Skin of body (tissue), 2 donors: Measurements from ENCODE around the gene MSRB1. TPM values are rescaled to one million over a fixed set of nuclear protein-coding genes. Genes with fewer than 3 reads are reported as not detected.

Experiments used
- DNase-seq: peaks from one replicate; lab custom pipeline; 2025; lab: John Stamatoyannopoulos, UW
- total RNA-seq: library from RNA; depleted of rRNA; stranded (reverse); fragments of >200 nt; gene quantifications from one replicate; pipeline ENCODE4 v1.2.3, GENCODE V29; 2014

The MSRB1 gene
- total RNA-seq, 1 donor from 2014 or later = 9.2 TPM

DNA sequence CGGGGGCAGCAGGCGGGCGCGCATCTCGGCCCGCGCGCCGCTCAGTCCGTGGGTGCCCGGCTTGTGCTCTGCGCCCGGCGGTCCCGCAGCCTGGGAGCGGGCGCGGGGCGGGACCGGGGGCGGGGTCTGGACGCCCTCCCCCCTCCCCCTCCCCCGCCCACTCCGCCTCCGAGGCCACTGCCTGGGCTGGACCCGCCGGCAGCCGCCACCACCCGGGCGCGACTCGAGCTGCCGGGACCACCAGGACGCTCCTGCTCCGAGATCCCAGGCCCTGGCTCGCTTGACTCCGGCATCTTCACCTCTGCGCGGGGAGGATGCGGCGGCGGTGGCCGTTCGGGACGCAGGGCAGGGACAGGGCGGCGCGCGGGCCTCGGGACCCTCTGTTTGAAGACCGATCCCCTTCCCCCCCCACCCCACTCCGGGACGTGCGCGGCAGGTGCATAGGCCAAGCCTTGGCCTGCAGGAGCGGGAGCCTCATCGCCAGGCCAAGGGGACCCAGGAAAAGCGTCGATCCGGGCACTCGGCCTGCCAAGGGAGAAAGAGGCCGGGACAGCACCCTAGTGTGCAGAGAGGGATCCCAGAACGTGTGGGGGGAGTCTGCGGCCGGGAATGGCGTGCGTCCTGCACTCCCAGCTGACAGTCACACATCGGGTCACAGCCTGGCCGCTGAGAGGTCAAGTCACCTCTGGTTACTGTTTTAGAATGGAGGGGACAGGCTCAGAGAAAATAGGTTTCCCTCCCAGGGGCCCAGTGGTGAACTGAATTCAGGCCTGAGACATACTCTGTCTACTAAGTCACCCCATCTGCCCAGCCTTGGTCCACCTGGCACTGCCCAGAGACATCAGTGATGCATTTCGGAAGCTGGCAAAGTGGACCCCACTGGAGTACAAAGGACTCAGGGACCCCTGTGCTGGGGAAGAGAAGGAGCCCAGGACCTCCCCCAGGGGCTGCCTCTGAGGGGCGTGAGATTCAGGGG is 24.4 kb downstream of the MSRB1 start, which contains the start of gene HS3ST6:
Gene HS3ST6 (minus strand): TSS at position 65 of the 976 bp plus-strand sequence. CDS start 92 bp downstream, outside the sequence.
- no peak for DNase-seq

DNA sequence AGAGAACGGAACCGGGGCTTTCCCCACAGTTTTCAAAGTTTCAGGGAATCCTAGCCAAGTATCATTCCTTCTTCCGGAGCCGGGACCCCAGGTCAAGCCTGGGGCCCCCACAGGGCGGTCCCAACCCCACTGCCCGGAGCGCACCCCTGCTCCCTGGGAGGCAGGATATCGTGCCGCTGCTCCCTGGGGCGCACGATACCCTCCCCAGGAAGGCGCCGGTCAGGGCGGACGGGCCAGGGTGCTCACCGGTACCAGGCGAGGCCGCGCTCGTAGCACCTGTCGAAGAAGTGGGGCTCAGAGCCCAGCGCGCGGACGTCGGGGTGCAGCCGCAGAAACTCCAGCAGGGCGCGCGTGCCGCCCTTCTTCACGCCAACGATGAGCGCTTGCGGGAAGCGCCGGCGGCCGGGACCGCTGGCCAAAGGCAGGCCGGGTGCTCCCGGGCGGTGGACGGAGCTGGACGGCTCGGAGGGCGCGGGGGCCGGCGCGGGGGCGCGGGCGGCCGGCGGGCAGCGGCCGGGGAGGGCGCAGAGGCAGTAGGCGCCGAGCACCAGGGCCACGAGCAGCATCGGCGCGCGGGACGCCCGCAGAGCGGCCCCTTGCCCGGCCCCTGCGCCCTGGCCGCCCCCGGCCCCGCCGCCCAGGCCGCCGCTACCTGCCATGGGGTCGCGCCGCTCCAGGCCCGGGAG is 25.2 kb downstream of the MSRB1 start:
- DNase-seq = no peak

DNA sequence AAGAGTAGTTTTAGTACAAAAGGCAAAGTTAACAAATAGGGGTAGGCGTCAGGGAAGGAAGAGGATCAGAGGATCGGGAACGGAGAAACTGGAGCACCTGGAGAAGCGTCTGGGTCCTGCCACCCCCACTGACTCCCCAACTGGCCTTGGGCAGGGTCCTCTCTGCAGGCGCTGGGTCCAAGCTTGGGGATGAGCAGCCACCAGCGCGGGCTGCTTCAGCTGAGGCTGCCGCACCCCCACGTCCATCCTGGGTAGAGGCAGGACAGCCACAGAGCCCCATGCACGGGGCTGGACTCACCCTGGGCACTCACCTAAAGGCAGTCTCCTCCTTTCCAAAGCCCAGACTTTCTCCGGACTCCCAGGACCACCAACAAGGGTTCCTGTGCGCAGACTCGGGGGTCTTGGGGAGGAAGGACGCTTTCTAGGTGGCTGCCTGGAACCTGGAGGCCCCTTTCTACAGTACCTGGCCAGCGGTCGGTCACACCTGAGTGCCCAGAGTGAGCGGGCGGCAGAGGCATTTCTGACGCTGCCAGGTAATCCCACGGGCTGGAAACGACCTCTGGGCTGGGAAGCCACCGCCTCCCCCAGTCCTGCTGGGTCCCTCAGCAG is 25.8 kb downstream of the MSRB1 start:
- DNase-seq = no peak

DNA sequence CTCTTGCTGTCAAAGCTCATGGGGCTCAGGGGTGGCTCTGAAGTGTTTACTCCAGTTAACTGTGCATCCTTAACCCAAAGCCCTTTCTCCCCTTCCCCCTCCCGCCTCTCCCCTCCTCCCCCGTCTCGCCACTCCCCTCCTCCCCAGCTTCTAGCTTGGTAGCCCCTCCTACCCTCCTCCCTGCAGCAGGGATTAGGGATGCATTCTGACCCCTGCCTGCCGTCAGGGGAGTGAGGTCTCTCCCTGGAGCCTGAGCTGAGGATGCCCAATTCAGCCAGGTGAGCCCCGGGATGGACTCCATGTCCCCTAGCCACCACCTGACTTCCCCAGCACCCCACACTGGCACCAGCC is 26.4 kb downstream of the MSRB1 start:
- no peak for DNase-seq

DNA sequence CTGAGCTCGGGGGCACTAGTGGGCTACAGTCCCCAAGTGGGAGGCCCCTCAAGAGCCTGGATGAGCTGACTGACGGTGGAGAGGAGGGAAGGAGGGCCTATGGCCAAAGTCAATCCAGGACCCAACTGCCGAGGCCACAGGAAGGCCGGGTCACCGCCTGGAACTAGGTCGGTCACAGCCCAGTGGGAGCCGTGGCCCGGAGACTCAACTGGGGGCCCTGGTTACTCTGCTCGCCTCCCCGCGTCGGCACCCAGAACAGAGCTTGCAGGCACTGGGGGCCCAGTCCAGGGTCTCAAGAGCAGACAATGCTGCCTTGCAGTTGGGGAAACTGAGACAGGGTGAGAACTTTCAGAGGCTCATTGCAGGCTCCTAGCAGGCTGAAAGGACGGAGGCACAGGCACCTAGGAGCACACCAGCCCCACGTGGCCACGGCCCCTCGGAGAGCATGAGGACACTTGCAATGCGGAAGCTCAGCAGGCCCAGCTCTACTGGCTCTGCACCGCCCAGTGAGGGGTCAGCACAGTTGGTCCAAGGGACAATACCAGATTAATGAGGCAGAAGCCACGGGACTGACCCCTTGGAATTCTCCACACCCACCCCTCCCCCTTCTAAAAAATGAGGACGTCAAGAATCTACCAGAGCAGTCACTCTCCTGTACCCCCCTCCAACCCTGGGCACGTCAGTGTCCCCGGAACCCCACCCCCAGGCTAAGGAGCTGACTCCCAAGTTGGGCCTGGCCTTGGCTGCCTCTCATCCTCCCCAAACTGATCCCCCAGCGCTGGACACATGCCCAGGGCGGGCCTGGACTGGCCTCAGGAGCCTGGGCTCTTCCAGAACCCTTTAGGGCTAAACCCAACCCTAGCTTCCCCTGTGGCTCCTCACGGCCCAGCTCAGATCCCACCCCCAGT is 27.0 kb downstream of the MSRB1 start:
- no peak for DNase-seq

DNA sequence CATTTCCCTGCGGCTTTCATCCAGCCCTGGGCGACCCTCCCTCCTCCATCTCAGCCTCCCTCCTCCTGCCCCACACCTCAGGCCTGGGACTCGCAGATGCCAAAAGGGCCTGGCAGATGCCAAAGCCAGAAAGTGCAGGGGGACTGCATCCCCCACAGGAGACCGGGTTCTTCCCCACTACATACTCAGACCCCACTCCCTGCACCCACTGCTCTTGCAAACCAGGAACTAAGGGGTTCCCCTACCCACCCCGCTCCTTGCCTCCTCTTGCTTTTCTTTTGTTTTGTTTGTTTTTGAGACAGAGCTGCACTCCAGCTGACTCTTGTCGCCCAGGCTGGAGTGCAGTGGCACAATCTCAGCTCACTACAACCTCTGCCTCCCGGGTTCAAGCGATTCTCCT is 28.0 kb downstream of the MSRB1 start:
- DNase-seq = no peak

DNA sequence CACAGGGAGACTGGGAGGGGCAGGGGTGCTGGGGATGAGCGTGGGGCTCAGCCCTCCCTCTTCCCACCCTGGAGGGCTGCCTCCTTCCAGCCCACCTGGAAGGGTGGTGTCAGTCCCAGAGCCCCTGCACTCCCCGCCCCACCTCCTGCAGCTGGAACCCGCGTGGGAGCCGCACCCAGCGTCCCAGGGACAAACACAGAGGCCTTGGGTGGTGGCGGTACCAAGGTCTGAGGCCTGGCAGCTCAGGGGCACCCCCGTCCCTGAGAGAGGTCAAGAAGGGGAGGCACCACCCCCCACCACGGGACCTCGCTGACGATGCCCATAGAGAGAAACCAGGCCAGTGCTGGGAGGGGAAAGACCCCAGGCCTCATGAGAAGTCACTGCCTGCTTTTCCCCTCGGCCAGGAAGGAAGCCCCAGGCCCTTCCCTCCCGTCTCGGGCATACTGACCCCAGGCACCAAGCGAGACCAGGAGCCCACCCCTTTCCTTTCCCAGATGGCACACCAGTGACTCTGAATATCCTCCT is 28.9 kb downstream of the MSRB1 start:
- no peak for DNase-seq

DNA sequence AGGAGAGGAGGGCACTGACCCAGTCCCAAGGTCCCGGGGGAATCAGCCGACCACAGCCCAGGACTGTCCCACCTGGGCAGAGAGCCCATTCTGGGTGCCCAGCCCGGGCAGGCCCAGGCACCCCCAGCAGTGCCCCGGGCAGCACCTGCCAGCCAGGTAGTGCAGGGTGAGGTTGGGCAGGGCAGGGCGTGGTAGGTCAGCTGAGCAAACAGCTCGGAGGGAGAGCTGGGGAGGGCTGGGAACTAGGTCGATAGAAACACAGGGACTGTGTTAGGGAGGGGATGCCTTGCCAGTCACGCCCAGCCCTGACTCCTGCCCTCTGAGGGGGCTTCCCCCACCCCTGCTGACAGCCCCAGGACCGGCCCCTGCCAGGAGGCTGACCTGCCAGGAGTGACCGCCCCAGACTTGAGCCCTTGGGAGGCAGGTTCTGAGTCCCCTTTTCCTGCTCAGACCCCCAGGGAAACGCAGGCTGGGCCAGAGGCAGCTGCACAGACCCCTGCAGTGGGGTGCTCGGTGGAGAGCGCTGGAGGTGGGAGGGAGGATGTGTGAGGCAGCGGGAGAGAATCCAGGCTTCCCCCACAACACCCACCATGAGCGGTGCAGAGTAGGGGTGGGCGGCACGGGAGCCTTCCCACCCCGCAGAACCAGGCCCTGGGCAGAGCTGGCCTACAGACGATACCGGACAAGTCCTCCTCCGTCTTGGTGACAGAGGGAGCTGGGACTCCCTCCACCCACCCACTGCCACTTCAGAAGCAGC is 29.5 kb downstream of the MSRB1 start:
- DNase-seq = no peak

DNA sequence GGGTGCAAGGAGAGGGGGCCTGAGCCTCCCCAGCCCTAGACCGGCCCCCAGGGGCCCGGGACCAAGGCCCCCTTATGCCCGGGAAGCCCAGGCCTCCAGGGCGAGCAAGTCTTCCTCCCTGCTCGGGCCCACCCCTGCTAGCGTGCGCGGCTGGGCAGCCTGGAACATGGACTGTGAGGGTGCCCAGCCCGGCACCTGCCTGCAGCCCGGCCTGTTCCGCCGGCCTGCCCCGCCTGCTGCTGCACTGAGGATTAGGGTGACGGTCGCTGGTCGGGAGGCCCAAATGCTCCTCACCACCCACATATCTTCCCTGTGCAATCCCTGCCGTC is 30.8 kb downstream of the MSRB1 start:
- no peak for DNase-seq

DNA sequence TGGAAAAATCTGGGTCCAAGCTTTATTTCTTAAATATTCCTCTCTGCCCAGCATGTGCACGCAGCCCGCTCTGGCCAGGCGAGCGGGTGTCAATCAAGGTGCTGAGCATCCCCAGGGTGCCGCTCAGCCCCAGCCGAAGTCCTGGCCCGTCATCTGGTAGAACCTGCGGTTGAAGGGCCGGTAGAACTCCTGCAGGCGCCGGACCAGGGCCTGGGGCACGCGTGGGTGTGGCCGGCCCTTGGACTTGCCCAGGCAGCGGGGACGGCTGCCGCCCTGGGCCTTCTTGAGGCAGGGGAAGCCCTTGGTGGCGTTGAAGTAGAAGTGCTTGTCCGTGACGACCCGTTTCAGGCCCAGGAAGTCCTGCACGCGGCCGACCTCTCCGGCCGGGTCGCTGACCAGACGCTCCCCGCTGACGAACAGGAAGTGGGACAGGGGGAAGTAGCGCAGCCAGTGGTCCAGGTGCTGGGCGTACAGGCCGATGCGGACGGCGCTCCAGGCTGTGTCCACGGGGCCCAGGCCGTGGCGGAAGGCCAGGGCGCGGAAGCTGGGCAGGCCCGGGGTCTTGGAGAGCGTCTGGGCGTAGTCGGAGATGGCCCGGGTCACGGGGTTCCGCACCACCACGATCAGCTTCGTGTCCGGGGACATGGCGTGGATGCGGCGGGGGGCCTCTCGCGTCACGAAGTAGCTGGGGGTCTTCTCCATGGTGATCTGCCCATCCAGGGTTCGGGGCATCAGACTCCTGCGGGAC is 31.4 kb downstream of the MSRB1 start:
- DNase-seq = no peak

DNA sequence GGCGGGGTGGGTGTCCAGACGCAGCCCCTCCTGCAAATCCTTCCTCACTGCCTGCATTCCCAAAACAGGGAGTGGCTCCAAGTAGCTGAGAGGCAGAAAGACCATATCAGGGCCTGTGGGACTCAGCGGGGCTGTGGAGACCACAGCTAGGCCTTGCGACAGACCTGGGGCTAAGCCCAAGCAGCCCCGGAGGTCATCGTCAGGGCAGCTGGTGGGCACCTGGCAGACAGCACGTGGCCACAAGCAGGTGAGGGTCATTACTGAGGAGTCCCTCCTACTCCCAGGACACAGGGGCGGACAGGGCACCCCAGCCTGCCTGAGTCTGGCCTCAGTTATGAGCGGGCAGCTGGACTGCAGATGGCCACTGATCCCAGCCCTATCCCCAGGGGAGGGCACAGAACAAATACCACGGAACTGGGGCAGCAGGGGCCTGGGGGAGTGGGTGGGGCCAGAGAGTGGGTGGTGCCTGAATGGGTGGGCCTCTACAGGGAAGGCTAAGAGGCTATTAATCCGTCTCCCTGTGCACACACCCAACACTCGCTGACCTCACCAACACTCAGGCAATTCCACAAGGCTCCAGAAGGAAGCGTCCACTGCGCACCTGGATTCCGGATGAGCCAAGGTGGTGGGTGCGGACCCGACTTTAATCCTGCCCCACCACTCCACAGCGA is 33.3 kb downstream of the MSRB1 start:
- DNase-seq = no peak

DNA sequence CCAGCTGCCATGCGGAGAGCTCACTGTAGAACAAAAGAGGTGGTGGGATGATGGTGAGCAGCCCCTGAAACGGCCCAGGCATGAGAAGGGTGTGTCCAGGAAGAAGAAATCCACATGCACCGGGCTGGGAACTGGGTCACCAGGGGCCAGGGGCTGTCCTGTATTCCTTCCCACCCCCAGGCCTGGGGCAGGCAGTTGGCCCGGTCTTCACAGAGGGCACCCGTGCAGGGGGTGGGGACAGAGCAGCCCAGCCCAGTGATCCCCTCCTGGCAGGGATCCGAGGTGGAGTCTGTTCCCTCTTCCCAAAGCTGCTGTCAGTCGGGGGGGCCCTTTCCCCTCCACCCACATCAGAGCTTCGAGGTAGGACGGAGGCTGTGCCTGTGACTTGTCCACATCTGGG is 34.0 kb downstream of the MSRB1 start:
- peak; percentile 52 for DNase-seq

DNA sequence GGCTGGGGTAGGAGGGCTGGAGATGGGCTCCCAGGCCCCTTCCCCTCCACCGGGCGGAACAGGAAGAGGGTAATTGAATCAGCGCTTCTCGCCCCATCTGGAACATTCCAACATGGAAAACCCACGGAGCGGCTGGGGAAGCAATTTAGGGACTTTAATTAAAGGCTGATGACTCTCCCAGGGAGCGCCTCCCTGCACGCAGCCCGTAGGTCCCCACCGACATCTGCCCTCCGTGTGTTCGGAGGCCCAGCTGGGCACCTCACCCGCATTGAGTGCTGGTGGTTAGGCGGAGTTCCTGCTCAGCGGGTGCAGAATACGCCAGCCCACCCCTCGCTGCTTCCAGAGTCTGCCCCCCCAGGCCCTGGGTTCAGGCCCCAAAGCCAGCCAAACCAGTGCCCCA is 34.8 kb downstream of the MSRB1 start:
- peak; percentile 84 for DNase-seq

DNA sequence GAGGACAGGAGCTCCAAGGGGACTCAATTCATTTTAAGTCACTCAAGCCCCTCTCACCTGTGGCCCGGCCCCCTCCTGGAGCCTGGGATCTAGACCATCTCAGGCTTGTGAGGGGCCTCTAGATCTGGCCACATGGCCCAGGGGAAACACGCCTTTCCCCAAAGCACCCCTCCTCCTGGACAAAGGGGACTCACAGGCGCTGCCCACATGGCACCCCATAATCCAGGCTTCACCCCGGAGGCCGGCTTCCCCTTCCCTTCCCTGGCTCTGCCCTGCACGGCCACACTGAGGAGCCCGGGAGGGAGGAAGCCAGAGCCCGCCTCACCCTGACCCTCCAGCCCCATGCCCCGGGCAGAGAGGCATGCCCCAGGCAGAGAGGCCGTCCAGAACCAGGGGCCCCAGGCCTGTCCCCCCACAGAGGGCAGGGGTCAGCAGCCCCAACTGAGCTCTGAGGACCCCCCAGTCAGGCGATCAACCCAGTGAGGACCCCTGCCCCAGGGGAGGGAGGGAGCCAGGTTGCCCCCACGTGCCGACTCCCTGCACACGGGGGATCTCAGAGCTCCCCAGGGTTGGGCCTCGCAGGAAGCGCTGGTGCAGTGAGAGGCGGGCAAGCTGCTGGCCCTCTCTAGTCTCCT is 35.7 kb downstream of the MSRB1 start:
- no peak for DNase-seq

DNA sequence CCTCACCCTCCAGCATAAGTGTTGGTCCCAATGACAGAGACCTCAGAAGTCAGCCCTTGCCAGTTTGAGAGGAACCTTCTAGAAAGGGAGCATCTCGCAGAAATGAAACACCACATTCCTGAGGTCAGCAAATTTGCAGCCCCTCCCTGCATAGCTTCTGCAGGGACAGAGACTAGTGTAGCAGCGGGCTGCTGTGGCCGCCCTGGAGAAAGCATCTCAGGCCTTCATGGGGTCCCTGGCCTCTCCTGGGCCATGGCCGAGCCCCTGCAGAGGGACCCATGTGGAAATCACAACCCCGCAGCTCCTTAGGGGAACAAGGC is 36.2 kb downstream of the MSRB1 start:
- no peak for DNase-seq

DNA sequence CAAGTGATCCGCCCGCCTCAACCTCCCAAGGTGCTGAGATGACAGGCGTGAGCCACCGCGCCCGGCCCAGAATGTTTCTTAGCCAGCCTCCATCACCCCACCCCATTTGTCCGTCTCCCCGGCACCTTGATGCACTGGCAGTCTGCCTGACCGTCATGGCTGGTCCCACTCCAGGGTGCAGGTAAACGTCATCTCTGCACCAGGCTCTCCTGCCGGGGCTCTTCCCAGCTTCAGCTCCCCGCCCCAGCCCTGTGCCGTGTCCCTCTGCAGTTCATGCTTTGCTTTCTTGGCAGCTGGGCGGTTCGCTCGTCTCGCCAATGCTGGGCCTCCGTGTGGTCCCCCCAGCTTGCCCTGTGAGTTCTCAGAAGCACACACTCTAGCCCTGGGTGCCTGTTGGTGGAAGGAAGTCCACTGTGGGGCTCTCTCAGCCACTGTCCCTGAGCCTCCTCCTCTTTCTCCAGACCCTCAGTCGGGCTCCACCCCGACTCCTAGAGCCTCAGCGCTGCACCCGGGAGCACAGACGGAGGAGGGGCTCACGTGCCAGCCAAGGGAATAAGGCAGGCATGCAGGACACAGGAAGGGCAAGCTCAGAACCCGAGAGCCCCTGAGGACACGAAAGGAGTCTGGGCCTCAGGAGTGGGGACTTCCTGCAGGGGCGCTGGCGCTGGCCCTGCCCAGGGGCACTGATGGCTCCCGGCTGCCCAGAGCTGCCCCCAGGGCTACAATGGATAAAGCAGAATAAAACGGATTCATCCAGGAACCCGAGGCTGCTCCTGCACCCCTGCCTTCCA is 36.7 kb downstream of the MSRB1 start:
- no peak for DNase-seq

DNA sequence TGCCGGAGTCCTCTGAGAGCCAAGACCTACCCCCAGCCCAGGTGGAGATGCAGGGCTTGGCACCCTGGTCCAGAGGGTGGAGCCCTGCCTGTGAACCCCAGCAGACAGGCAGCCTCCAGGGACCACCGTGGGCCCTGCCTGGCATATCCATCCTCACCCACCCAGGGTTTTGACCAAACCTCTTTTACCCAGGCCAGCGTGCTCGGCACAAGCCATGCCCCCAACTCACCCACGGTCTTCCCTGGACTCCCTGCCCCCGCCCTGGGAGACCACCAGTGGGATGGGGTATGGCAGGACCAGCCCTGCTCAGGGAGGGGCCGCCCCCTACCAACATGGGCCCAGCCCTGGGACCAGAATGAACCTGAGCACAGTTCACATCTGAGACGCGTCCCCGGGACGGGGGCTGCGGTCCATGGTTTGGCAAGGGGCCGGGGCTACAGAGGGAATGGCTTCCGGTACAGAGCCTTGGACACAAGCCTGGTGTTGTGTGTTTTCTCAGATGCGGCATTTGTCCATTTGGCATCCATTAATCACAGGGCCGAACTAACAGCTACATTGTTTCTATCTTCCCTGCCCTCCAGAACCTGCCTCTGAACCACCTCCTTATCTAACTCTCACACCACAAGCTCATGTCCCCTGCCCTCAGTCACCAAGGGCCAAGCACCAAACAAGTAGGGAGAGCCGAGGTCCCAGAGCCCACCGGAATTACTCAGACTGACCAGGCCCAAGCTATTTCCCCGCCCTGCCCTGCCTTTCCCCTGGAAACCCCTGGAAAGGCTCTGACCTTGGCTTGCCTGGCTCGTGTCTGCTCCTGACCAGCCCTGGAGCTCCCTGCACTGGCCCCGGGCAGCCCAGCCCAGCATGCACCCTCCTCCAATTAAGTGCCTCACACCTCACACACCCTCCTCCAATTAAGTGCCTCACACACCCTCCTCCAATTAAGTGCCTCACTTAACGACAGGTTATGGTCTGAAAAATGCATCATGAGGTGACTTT is 38.9 kb downstream of the MSRB1 start:
- no peak for DNase-seq
